Esophagus mucosa (tissue), 1 donor: ENCODE results near the gene PLPP3. TPM values are rescaled to one million over a fixed set of nuclear protein-coding genes. Genes with fewer than 3 reads are reported as not detected.

Experiments
- ATAC-seq: fragments of 200-7000 bp; cut with Tn5 transposase; one replicate; pipeline ENCODE4 v1.9.1; 2020
- total RNA-seq: library from RNA; stranded (reverse); gene quantifications from one replicate; pipeline ENCODE4 v1.2.4, GENCODE V29; 2023
- donor health status: DM: yes; HTN: yes; CAD: no.

Gene PLPP3
- total RNA-seq, 1 donor from 2014 or later: 14.7 TPM

DNA sequence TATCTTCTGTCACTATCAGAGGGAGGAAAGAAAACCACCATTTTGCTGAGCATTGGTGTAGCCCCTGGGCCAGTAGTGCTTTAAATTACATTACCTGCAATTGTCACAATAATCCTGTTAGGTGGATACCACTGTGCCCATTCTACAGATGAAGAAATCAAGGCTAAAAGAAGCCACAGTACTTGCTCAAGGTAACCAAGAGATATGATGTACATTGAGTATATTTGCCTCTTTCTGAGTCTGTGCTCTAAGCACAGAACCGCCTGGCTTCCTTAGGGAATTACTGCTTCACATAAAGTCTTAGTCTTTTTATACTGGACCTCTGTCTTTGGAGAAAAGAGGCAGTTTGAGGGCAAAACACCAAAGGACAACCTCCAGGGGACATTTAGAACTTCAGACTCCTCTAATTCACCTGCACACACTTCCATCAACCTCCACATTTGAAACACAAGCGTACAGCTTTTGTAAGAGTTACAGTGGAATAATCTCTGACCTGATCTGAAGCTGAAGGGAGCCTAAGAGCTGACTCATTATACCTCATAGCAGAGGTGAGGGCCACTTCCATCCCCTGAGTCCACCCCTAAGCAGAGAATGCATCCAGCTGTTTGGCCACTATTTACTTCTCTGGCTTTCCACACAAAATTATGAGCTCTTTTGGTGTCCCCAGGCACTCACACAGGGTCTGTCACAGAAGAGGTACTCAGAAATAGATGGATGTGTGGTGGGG is 61.8 kb downstream of the PLPP3 start:
- ATAC-seq: peak; percentile 21

DNA sequence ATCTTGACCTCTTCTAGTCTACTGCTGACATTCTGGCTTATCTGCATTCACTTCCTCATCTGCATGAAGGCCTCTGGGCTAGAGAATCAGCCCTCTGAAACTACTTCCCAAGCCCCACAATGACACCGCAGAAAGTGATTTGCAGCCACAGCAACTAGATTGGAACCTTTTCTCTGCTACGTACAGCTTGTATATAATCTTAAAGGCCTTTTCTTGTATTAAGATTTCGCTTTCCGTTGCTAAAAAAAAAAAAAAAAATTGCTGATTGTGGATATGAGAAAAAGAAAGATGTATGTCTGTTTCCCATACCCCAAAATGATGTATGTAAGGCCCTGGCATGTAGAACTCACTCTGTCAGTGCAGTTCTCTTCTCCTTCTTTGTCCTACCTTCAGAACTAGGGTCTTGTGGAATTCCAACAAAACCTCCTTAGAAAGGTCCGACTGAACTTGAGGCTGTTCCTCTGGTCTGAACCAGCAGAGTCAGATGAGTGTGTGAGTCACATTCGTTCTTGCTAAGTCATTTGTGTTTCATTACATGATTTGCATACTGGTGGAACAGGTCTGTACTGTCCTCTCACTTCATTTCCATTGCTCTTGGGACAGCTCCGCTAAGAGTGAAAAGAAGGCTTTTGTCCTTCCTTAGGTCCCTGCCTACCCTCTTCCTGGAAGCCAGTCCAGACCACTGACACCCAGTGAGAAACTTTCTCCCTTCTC is 62.7 kb downstream of the PLPP3 start:
- ATAC-seq: peak; percentile 96

DNA sequence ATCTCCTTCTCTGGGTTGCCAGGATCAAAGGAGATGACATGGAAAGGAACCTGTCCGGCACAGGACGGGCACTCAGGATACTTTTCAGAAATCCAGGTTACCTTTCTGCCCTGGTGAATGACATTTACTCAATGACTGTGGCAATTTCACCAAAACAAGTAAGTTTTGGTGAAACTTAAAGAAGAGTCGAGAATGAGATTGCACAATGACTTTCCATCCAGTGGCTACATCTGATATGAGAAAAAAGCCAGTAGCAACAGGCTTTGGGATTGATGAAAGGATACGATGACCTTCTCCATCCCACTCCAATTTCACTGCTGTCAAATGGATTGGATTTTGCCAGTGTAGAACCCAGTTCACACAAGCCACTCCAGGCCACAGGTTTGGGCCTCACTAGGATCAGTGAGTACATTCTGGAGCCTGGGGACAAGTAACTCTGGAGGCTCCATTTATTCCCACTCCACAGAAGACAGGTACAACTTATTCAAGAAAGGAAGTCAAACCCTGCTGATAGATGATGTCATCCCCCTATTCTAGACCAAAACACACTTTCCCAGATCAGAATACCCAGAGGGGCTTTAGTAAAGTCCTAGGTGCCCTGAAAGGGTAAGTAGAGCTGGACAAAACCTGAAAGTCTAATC is 63.3 kb downstream of the PLPP3 start:
- no peak for ATAC-seq

DNA sequence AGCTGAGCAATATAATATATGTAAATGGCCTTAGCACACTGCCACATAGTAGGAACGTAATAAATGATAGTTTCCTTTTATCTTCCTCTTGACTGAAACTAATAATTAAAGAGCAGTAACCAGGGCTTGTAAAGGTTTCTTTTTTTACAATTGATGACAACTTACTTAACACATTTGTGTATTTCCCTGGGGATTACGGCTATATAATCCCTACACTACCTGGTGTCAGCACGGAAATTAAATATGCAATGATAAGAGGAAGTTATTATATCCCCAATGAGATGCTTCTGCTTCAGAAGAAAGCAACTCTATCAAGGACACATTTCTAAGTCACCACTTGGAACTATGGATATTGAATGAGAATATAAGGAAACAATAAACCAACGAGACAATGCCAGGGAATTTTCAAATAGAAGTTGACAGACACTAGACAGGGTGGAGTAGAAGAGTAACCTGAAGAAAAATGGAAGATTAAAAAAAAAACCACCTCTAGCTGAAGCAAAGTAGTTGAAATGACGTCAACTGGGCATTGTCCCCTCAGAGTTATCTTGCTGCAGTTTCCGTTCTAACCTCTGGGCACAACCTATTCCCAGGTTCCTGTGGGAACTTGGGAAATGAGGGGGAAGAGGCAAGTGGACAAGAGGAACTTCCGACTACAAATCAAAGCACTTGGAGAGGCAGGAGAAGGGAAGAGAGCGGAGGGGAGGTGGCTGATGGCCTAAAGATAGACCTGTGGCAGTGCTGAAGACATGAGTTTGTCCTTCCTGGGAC is 66.5 kb downstream of the PLPP3 start:
- ATAC-seq: no peak

DNA sequence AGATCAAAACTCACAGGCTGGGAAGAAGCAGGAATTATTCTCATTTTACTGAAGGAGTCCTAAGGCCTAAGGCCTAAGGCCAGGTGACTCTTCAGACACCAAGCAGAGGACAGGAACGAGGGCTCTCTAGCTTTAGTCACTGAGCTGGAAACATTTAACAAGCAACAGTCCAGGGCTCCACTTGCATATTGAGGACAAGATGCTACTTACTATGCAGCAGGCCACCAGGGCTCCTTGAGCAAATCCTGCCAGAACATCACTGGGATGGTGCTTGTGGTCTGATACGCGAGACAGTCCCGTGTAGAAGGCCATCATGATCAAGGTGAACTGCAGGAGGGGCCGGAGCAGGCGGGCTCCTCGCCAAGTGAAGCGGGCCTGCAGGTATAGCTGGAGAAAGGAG is 67.6 kb downstream of the PLPP3 start:
- no peak for ATAC-seq

DNA sequence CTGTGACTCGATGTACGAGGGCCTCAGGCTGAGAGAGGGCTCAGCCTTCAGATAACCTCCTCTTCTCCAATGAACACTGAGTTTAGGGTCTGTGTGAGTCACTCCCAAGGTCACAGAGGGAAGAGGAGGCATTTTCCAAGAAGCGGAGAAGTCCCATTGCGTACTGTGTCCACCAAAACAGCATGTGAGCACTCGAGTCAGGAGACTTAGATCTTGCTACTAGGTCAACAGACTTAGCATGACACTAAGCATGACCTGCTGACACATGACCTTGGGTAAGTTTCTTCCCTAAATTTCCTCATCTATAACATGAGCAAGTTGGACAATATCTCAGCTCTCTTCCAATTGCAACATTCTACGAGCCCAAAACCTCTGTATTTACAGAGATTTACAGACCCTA is 68.0 kb downstream of the PLPP3 start:
- ATAC-seq: no peak

DNA sequence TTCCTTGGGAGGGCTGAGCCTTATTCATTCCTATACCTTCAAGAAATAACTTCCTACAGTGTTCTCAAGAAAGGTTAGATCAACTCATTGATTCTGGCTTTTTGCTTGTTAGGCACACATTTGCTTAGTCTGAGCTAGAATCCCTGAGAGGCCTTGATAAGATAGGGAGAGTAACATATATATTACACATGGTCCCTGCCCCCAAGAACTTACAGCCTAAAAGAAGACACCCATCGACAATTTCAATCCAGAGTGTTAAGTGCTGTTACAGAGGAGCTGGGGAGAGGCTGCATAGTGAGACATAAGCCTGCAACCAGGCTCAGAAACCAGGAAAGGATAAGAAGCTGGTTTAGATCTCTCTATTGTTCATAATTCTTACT is 68.7 kb downstream of the PLPP3 start:
- no peak for ATAC-seq

DNA sequence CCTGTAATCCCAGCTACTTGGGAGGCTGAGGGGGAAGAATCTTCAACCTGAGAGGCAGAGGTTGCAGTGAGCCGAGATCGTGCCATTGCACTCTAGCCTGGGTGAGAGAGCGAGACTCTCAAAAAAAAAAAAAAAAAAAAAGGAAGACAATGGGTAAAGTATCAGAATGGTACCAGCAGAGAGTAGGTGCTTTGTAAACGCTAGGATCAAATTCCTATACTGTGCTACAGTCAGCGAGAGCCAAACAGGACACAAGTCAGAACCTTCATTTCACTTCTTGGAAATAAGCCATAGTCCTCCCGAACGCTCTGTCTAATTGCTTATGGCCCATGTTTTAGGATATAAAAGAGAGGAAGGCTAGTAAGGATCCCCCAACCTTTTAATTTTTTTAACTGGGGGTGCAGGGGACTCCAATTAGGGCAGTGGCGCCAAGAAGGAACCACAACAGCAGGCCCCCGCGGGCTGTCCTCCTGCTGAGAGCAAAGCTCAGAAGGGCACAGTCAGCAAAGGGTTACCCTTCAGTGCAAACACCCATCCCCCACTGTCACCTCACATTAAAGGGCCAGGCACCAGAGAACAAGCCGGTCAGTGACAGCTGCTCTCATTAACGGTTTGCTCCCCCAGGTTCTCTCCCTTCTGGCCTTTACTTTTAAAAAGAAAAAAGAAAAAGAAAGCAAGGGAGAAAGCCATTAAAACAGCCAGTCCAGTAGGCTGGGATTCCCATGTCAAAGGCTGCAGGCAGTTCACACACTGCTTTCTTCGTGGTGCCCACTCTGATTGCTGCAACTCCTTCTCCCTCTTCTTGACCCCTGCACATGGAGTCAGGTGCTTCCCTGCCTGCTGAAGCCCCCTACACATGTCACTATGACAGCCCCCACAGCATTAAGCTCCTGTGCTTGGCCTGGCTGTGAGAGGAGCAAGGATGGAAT is 69.4 kb downstream of the PLPP3 start:
- no peak for ATAC-seq

DNA sequence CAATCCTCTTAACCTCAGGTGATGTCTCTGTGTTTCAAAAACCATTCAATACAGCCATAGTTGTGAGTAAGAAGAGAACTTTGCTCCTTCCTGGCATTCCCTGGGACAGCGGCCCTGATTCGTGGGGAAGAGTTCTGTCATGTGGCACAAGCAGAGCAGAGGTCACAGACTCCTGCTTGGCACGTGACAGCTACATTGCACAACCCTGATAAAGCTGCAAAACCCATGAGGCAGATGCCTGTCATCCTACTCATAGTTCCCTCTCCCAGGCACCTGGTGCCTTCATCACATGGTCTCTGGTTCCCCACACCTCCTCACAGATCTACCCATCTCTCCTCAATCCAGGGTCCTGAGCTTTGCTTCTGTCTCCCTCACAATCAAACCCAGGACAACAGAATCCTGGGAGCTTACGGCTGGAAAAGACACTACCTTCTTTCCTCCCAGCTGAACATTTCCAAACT is 70.8 kb downstream of the PLPP3 start:
- ATAC-seq: peak; percentile 49

DNA sequence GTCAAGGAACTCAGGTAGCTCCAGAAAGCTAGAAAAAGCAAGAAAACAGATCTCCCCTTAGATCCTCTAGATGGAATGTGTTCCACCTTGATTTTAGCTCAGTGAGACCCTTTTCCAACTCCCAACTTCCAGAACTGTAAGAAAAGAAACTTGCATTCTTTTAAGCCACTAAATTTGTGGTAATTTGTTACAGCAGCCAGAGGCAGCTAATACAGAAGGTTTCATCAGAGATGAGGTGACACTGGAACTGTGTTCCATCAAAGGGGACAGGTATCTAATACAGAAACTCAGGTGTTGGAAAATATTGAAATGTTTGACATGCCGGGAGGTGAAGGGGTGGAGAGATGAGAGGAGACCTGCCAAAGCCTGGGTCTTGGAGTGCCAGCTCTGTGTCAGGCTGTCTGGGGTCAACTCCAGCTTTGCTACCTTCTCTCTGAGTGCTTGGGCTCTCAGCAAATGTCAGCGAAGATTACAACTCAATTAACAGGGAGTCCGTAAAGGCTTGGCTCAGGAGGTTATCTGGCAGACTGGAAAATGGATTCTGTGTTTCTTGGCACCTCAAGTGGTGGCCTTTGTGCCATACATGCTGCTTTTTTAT is 71.3 kb downstream of the PLPP3 start:
- ATAC-seq: no peak

DNA sequence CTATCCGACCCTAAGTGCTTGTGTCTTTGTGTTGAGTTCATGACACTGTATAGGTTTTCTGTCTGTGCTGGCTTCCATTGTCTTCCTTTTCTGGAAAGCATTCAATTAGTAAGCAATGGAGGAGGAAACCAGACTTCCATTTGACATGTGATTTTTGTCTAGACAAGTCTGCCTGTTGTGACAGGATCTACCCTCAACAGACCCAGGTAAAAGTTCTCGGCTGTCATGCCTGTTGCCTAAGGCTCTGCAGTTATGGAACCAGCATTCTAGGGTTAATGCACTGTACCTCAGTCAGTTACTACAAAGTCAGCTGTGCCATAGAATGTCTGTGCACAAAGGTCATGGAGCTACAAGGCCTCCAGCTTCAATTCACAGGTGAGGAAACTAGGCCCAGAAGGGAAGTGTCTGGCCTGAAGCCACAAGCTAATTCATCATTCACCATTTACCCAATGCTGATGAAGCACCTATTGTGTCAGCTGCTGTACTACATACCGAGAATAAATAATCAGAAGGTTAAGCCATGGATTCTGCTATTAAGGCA is 72.3 kb downstream of the PLPP3 start:
- ATAC-seq: peak; percentile 93

DNA sequence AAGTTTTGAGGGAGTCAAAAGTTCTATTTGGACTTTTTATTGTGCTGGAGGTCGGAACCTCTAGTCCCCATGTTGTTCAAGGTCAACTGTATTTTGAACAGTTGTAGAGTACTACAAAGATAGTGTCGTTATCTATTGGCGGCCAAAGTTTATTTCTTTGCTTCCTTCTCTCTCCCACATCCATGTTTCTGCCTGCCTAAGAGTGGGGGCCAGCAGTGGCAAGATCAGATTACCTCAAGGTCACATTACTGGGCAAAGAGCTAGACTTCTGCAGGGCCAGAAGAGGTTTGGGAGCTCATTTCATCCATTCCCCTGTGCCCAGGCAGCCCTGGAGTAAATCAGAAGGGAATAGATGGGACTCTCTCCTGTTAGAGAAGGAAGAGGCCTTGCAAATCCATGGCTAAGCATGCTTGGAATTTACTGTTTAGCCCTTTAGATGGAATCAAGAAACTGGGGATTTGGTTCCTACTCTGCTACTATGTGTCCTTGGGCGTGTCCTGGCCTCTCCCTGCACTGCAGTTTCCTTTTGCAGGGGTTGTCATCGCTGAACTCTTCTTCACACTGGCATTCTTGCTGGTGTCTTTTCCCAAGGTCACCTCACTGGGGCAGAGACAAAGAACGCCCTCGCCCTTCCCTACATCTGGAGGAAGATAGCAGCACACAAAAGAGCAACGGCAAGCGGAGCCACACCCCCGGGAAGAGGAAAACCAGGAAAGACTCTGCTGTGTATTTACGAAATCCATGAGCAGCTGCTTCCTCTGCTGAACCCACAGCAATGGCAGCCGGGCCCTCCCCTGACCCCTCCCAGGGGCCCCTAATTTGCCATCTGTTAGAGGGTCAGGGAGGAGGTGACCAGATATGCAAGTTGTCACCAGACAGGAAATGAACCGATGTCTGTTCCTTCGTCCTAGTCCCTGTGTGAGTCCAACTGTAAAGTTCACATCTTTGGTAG is 73.3 kb downstream of the PLPP3 start:
- peak; percentile 29 for ATAC-seq

DNA sequence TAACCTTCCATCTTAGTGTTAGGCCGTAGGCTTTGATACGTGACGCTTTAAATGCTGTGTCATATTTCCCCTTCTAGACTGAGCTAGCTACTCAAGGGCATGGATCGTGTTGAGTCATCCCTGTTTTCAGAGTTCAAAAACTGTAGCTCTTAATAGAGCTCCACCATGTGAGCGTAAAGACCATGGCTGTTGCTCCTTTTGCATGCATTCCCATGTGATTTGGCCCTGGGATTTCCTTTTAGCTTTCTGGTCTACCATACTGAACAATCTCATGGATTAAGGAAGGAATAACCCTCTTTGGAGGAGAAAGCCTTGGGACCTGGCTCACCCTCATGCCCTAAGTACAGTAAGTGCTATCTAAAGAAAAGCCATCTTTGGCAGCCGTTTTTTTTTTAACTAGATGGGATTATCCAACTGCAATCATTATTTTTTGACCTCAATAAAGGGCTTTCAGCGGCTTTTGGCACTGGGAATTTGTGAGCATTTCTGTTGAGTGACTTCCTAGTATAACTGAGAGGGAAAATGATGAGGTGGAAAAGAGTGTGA is 76.6 kb downstream of the PLPP3 start:
- no peak for ATAC-seq

DNA sequence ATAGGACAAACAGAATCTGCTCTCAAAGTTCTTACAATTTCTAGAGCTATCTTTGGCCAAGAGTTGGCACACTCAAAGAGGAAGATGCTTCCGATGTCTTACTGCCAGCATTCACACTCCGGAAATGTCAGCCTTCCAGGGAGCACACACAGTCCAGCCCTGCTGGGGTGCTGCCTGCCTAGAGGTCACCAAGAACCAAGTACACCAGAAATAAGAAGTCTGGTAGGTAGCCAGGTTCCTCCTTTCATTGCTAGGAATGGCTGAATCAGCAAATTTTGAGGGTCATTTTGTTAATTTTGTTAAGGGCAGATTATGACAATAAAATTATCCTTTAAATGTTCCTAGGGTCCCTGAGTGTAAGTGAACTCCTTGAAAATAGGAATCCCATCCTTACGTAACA is 77.5 kb downstream of the PLPP3 start:
- ATAC-seq: no peak

DNA sequence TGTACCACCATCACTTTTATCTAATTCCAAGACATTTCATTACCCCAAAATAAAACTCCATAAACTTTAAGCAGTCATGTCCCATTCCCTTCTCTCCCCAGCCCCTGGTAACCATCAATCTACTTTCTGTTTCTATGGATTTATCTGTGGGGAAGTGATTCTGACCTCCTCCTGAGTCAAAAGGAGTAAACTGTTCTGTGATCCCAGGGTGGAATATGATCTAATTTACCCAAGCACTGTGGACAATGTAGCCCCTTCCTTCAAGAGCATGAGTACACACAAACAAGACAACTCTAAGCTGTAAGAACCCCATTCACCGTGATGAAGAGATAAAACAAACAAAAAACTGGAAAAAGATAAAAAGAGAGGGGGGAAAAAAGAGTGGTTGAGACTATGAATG is 77.9 kb downstream of the PLPP3 start:
- ATAC-seq: no peak

DNA sequence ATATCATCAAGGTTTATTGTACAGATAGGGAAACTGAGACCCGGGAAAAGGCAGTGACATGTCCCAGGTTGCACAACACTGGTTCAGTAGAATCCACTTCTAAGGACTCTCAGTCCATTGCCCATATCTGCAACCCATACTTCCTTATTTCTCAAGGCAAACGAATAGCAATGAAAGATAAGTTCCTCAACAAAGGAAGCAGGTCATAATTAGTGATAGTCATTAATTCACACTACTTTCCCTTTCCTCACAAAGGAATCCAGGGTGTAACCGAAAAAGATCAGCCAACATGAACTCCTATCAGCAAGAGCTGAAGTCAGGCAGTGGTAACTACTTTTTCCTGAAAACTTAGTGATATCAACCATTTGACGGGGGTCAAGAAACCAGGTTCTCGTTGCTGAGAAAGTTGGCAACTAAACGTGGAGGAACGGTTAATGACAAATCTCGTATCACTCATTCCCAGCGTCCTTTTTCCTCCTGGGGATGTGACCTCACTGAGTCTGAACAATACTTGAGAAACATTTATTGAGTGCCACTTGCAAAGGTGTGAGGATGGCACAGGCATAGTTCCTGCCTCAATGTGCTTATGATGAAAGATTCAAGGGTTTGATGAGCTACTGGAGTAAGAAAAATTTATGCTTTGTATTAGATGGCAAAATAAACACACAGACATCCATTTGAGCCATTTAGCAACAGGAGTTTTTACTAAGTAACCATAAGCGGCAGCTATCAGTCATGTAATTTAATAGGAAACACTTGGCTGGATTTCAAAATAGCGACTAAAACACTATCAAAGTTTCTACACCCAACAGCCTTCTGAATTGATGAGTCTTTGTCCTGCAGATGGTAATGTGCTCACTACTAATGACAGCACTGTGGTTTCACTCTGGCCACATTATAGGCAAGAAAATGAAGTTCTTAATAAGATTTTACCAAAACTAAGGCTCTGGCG is 82.3 kb downstream of the PLPP3 start:
- ATAC-seq: no peak

DNA sequence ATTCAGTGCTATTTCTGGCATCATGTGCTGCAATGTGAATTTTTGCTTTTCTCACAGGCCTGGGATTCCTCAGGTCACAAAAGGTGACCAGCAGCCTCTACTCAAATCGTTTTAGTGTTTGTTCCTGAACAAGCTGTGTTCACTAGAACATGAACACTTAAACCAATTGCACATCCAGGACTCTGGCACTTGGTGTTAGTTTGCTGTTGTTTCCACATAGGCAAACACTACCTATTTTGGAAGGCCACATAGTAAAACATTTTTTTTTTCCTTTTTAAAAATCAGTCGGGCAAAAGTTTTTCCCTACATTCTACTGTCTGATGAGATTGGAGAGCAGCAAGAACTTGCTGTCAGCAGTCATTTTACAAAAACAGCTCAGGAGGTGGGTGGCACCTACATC is 83.2 kb downstream of the PLPP3 start:
- ATAC-seq: no peak

DNA sequence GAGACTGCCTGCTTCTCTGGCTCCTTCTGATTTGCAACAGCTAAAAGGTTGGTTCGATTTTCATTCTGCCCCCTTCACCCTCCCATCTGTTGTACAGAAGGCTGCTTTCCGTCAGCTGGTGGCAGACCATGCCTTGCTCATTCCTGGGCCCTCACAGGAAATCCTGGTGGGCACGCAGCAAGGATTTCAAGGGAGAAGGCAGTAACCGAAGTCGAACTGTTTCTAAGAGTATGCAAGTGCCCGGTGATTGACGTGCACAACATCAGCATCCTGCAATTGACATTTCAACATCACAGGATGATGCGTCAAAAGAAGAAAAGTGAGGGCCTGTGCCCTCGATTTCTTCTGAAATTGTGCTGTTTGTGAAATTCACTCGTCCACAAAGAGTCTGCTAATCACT is 83.8 kb downstream of the PLPP3 start:
- no peak for ATAC-seq
